Stomach (tissue), 9 donors: ENCODE results near the gene ULBP3. TPM values are rescaled to one million over a fixed set of nuclear protein-coding genes. Genes with fewer than 3 reads are reported as not detected.

Source experiments
- DNase-seq, 2 donors: peaks; one replicate each; pipeline versions ENCODE4 v3.0.0 to v3.0.0-alpha.2; 2013 to 2019
- H3K27ac ChIP-seq, 5 donors: fragments of 200-600 bp in 4 of 5; sonication (generic) in 4 of 5; one replicate each; pipeline ENCODE4 v1.5.1; 2013 to 2019; ENCODE audit warnings: mild to moderate bottlenecking in 1 of 5, moderate library complexity in 1 of 5
- H3K27me3 ChIP-seq, 3 donors: fragments of 200-600 bp; sonication (generic); one replicate each; pipeline ENCODE4 v1.5.1; 2017 to 2019; ENCODE audit warnings: mixed run types in 1 of 3
- H3K36me3 ChIP-seq, 4 donors: fragments of 200-600 bp; sonication (generic); 1 replicate in 3 of 4; 2 replicates in 1 of 4; pipeline ENCODE4 v1.5.1; 2016 to 2019
- H3K4me1 ChIP-seq, 4 donors: fragments of 200-600 bp; sonication (generic); one replicate each; pipeline ENCODE4 v1.5.1; 2016 to 2019
- H3K4me3 ChIP-seq, 4 donors: fragments of 200-600 bp; sonication (generic) in 3 of 4; one replicate each; pipeline ENCODE4 v1.5.1; 2016 to 2019; ENCODE audit warnings: mild to moderate bottlenecking in 1 of 4
- H3K9me3 ChIP-seq, 4 donors: fragments of 200-600 bp; sonication (generic); one replicate each; pipeline ENCODE4 v1.5.1; 2016 to 2019
- EP300 ChIP-seq: sonication (generic); formaldehyde crosslinking; IDR thresholded peaks from one replicate; pipeline ENCODE4 v1.6.1; 2017; ENCODE audit warnings: antibody characterized with exemption
- POLR2A ChIP-seq, 4 donors: fragments of 450-650 bp; IDR thresholded peaks; one replicate each; pipeline ENCODE4 v1.6.1; 2016; ENCODE audit warnings: antibody characterized with exemption in 4 of 4, control low read depth in 2 of 4, mild to moderate bottlenecking in 1 of 4, moderate library complexity in 1 of 4
- POLR2AphosphoS5 ChIP-seq, 3 donors: sonication (generic); formaldehyde crosslinking; IDR thresholded peaks; one replicate each; pipeline ENCODE4 v1.6.1; 2016; ENCODE audit warnings: antibody characterized with exemption in 3 of 3
- WGBS, 5 donors: extraction: QIAGEN DNeasy Blood & Tissue Kit in 3 of 5; methylation state at CpG; one replicate each; pipeline versions ENCODE4 v1.1.5 to v1.1.7; 2013 to 2018; 5-methylcytosine and 5-hydroxymethylcytosine counted together
- intact Hi-C: fragments of 100-400 bp; cut with DNase I; formaldehyde crosslinking; loops from one replicate; pipeline ENCODE4 v1.15.1; 2023; ENCODE audit warnings: low total_unique reads
- polyA plus RNA-seq, 3 donors: library from polyadenylated mRNA; stranded (reverse); fragments of 200-250 nt; gene quantifications; one replicate each; pipeline ENCODE4 v1.2.3, GENCODE V29; 2013
- total RNA-seq, 5 donors: library from RNA; depleted of rRNA; stranded (reverse); fragments of >200 nt; gene quantifications; one replicate each; pipeline versions ENCODE4 v1.1.0 to v1.2.3, GENCODE V29; 2014 to 2016
- TF ChIP-seq, protein P1 (sequence below), 7 experiments: fragments of 450-650 bp in 4 of 7; fragments of 200-600 bp in 3 of 7; sonication (generic) in 3 of 7; IDR thresholded peaks; one replicate each; pipeline ENCODE4 v1.5.1; 2016 to 2019; ENCODE audit warnings: antibody characterized with exemption in 7 of 7, control low read depth in 2 of 7, mild to moderate bottlenecking in 1 of 7
- donor health status: healthy with polysubstance abuse.
- donor health status: Bipolar disorder and iron deficiency.
- donor health status: healthy.

The ULBP3 gene
- total and polyA plus RNA-seq, 8 donors: 0.20 to 4.6 (median 1.2) TPM; not detected in 3

- Histone ChIP-seq H3K9me3 (no peaks in the 10 kb centered on the region), H3K4me3 (peak overlapping the region; percentile 8 to 43 (median 24)), H3K4me1 (peaks cover 10 to 15% (median 15%) of the 10 kb centered on the region in 4 donors), H3K27ac (no peak overlapping the region), H3K36me3 (no peaks in the 10 kb centered on the region), H3K27me3 (peaks cover 21 to 85% (median 63%) of the 10 kb centered on the region in 3 donors)
- intact Hi-C loops: loop anchor here (10.0 kb wide), 1 partner anchor 203 kb away; no protein-coding TSS in a partner anchor
- TF ChIP-seq POLR2A (IDR thresholded peaks at IDR 0.05): no peak
- no peak for TF ChIP-seq EP300
- TF ChIP-seq POLR2AphosphoS5 (IDR thresholded peaks at IDR 0.05): no peak
- TF ChIP-seq, protein P1, sequence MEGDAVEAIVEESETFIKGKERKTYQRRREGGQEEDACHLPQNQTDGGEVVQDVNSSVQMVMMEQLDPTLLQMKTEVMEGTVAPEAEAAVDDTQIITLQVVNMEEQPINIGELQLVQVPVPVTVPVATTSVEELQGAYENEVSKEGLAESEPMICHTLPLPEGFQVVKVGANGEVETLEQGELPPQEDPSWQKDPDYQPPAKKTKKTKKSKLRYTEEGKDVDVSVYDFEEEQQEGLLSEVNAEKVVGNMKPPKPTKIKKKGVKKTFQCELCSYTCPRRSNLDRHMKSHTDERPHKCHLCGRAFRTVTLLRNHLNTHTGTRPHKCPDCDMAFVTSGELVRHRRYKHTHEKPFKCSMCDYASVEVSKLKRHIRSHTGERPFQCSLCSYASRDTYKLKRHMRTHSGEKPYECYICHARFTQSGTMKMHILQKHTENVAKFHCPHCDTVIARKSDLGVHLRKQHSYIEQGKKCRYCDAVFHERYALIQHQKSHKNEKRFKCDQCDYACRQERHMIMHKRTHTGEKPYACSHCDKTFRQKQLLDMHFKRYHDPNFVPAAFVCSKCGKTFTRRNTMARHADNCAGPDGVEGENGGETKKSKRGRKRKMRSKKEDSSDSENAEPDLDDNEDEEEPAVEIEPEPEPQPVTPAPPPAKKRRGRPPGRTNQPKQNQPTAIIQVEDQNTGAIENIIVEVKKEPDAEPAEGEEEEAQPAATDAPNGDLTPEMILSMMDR (IDR thresholded peaks at IDR 0.05): no peak
- peak in 1 of 2 donors; percentile 15 for DNase-seq
- 1 to 6% (median 3%) methylated on average over 44 to 55 of the region's 55 CpGs for WGBS, 5 donors
Observed at GRCh38 chr6:150037526-150038201, 31.3 kb downstream of the ULBP3 start.

DNA sequence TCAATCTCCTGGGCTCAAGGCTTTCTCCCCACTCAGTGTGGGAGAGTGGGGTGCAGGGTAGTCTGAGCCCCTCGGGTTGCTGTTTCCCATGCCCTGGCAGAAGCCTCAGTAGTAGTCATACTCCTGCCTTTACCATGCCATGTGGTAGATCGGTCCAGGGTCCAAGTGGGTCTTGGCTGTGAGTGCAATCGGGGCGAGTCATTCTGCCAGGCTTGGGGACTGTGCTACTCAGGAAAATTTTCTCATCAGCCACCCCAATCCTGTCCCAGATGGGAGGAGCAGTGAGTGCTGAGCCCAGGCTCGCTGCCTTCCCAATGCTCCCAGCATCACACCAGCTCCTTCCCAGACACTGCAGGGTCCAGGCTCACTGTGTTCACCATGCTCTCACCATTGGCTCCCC lies 32.8 kb downstream of the ULBP3 start:
- TF ChIP-seq EP300 (no peak), POLR2AphosphoS5 (IDR thresholded peaks at IDR 0.05) (no peak), POLR2A (IDR thresholded peaks at IDR 0.05) (no peak)
- TF ChIP-seq, protein P1 (IDR thresholded peaks at IDR 0.05): no peak
- H3K27me3 ChIP-seq: peaks cover 21 to 76% (median 61%) of the 10 kb centered on the region in 3 donors
- peaks cover 10 to 15% (median 15%) of the 10 kb centered on the region in 4 donors for H3K4me1 ChIP-seq
- no peaks in the 10 kb centered on the region for H3K9me3 ChIP-seq
- 57 to 80% (median 74%) methylated on average over 3 to 5 of the region's 5 CpGs for WGBS, 5 donors
- no peaks in the 10 kb centered on the region for H3K36me3 ChIP-seq
- H3K27ac ChIP-seq: no peak overlapping the region
- intact Hi-C loops: loop anchor here (10.0 kb wide), 1 partner anchor 201 kb away; no protein-coding TSS in a partner anchor
- no peak overlapping the region for H3K4me3 ChIP-seq
- no peak for DNase-seq

GRCh38 chr6:150033207-150033771 lies 35.6 kb downstream of the ULBP3 start:
- no peak for TF ChIP-seq POLR2AphosphoS5 (IDR thresholded peaks at IDR 0.05)
- TF ChIP-seq EP300: no peak
- TF ChIP-seq POLR2A (IDR thresholded peaks at IDR 0.05): no peak
- TF ChIP-seq, protein P1 (IDR thresholded peaks at IDR 0.05): no peak
- WGBS, 5 donors: 76 to 91% (median 83%) methylated on average over 4 to 6 of the region's 6 CpGs
- Histone ChIP-seq H3K27me3 (peaks cover 18 to 62% (median 33%) of the 10 kb centered on the region in 3 donors), H3K27ac (no peak overlapping the region), H3K9me3 (no peaks in the 10 kb centered on the region), H3K4me1 (peaks cover 10 to 13% (median 12%) of the 10 kb centered on the region in 4 donors), H3K36me3 (no peaks in the 10 kb centered on the region), H3K4me3 (no peak overlapping the region)
- intact Hi-C loops: loop anchor here (10.0 kb wide), 1 partner anchor 198 kb away; no protein-coding TSS in a partner anchor
- no peak for DNase-seq

- intact Hi-C loops: loop anchor here (10.0 kb wide), 1 partner anchor 198 kb away; no protein-coding TSS in a partner anchor
- 77 to 88% (median 82%) methylated on average over 8 of the region's 8 CpGs for WGBS, 5 donors
- H3K4me1 ChIP-seq: peaks cover 5 to 6% (median 5%) of the 10 kb centered on the region in 4 donors
- no peak for DNase-seq
- no peak overlapping the region for H3K27ac ChIP-seq
- no peak overlapping the region for H3K4me3 ChIP-seq
- no peaks in the 10 kb centered on the region for H3K9me3 ChIP-seq
- H3K36me3 ChIP-seq: no peaks in the 10 kb centered on the region
- H3K27me3 ChIP-seq: peaks cover 11 to 62% (median 26%) of the 10 kb centered on the region in 3 donors
- no peak for TF ChIP-seq POLR2A (IDR thresholded peaks at IDR 0.05)
- TF ChIP-seq EP300: no peak
- TF ChIP-seq, protein P1 (IDR thresholded peaks at IDR 0.05): no peak
- TF ChIP-seq POLR2AphosphoS5 (IDR thresholded peaks at IDR 0.05): no peak
Observed at GRCh38 chr6:150032598-150032997, 36.3 kb downstream of the ULBP3 start.
